NCI-H2081 treated with DMSO at 0.1 percent for 48 hours (cell line): ENCODE data around the gene EXOC2.
"Not testable (repeated sequence)": the region's sequence is repeated elsewhere in the genome, so short reads cannot be mapped to it uniquely, and the experiment has no call there.

Experiments used
- DNase-seq: peaks from one replicate; lab custom pipeline; 2025; lab: John Stamatoyannopoulos, UW

The EXOC2 gene

GRCh38 chr6:709471-710056 is 16.6 kb upstream of the EXOC2 start:
- DNase-seq, result no peak

DNA sequence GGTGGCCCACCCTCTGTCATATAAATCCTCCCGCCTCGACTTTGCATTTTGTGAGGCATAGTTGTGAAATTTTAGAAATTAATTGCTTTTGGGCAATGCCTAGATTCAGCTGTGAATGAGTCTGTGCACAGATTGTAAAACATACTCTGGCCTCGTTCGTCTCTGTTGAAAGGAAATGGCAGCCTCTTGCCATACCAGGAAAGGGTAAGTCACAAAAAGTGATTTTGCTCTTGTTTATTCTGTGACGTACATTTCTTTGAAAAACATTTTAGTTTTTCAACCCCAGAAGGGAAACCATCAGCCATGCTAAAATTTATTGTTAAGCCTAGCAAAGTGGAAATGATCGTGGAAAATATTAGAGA is 15.3 kb upstream of the EXOC2 start:
- DNase-seq, result no peak

GRCh38 chr6:707576-708236 is 14.8 kb upstream of the EXOC2 start:
- no peak for DNase-seq

DNA sequence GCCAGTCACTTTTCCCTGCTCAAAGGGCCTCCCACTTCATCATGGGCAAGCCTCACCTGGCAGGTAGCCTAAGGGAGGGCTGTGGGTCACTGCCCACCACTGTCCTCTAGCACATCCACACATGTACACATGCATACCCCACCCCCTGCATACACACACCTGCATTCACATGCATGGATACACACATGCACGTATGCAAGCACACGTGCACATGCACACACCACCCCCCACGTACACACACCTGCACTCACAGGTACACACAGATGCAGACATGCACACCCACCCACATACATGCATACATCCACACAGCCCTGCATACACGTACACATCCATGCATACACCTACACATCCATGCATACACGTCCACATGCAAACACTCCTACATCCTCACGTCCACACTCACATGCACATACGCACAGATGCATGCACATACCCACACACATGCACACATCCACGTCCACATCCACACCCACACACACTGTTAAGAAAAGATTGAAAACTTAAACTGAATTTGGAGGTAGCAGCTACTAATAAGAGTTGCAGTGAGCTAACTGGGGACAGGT is 14.0 kb upstream of the EXOC2 start:
- DNase-seq, result no peak

DNA sequence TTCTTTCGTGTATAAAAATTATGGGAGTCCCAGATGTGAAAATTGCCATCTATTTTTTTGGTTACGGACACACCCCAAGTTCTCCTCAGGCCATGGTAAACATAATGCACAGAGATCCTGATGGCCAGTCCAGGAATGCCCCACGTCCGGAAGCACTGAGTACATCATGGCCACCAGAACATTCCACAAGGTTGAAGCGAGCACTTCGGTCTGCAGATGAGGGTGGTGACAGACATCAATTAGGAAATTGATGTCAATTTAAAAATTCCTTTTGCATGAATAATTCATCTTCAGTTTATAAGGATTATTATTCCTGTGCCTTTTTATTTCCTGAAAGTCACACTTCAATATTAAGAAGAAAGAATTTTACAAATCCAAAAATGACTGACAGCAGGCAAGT is 13.2 kb upstream of the EXOC2 start:
- DNase-seq, result no peak

DNA sequence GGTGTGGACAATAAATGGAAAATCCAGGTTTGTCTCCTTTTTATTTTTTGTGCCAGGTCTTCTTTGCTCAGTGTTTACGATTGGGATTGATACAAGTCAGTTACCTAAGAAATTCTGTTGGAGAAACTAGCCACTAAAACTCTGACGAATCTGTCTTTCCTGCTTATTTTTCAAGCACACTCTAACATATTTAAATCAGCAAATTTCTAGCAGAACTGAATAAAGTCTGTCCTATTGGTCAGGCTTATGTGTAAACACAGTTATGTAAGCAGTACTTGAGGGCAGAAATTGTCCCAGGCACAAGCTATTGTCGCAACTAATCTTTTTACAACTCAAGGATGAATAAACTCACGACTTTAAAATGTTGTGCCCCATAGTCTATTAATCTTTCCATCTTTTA is 12.1 kb upstream of the EXOC2 start:
- DNase-seq, result peak; percentile 48

DNA sequence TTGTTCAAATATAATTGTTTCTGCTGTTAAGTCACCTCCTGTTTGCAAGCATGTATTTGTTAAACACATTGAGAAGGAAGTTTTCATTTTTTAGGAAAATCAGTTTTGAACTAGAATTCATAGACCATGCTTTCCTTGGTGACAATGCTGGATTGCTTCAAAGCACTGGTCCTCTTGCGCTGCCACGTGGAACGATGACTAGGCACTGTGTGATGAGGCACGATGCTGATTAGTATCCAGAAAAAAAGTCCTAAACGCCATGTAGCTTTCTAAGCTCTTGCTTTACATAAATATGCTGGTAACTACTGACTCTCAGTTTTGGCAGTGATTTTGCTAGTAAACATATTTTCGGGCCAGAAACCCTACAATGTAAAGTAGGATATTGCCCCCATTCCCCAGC is 11.1 kb upstream of the EXOC2 start:
- peak; percentile 32 for DNase-seq

- no peak for DNase-seq
Observed at GRCh38 chr6:703552-703951, 10.6 kb upstream of the EXOC2 start.

- DNase-seq, result no peak
Observed at GRCh38 chr6:701700-702479, 9.0 kb upstream of the EXOC2 start.

DNA sequence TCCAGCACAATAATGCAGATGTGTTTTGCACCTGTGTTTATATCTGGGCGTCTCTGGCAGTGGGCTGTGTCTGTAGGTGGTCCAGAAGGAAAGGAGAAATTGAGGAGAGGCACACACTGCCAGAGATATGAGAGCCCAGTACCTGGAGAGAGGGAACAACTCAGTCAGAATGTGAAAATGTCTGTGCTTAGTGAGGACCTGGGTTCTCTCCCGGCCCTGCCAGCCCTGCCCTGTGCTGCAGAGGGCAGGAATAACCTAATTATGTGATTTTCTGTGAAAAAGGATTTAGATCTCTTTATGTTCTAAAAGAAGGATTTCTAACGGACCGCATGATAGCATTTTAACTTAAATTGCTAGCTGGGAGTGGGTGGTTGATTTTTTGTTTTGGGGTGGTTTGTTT is 8.3 kb upstream of the EXOC2 start:
- DNase-seq, result no peak

- no peak for DNase-seq
Observed at GRCh38 chr6:700490-700889, 7.6 kb upstream of the EXOC2 start.

GRCh38 chr6:699319-699718 is 6.4 kb upstream of the EXOC2 start:
- no peak for DNase-seq

DNA sequence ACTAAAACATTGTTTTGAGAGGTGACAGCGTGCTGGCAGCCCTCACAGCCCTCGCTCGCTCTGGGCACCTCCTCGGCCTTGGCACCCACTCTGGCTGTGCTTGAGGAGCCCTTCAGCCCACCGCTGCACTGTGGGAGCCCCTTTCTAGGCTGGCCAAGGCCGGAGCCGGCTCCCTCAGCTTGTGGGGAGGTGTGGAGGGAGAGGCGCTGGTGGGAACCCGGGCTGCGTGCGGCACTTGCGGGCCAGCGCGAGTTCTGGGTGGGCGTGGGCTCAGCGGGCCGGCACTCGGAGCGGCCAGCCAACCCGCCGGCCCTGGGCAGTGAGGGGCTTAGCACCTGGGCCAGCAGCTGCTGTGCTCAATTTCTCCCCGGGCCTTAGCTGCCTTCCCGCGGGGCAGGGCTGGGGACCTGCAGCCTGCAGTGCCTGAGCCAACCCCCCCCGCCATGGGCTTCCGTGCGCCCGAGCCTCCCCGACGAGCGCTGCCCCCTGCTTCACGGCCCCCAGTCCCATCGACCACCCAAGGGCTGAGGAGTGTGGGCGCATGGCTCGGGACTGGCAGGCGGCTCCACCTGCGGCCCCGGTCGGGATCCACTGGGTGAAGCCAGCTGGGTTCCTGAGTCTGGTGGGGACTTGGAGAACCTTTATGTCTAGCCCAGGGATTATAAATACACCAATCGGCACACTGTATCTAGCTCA is 1.6 kb upstream of the EXOC2 start:
- DNase-seq, result not testable (repeated sequence)

DNA sequence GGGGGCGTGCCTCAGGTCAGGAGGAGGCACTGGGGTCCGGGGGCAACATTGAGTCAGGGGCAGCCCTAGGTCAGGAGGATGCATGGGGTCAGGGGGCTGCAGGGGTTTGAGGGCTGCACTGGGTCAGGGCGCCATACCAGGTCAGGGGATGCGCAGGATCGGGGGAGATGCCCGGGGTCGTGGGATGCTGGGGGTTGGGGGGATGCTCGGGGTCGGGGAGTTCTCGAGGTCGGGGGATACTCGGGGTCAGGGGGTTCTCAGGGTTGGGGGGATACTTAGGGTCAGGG is 727 bp upstream of the EXOC2 start:
- no peak for DNase-seq

DNA sequence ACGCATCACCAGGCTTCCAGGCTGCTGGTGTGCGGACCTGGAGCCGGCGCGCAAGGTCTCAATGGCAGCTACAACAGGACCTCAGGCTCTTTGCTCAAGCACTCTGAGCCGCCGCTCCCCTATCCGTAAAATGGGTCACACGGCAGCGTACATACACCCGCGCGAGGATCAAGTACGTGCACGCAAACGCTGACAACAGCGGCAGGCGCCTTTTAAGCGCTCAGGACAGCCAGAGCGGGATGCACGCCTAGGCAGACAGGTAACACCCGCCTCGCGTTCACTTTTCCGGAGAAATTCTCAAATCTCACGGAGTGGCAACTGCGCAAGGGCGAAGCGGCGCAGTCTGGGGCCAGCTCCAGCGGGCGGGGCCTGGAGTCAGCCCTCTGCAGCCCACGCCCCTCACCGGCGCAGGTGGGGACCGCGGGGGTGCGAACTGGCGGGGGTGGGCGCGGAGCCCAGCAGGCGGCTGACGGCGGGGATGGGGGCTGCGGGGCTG is 535 bp downstream of the EXOC2 start:
- DNase-seq, result no peak

- no peak for DNase-seq
Observed at GRCh38 chr6:689223-689622, 3.7 kb downstream of the EXOC2 start.

DNA sequence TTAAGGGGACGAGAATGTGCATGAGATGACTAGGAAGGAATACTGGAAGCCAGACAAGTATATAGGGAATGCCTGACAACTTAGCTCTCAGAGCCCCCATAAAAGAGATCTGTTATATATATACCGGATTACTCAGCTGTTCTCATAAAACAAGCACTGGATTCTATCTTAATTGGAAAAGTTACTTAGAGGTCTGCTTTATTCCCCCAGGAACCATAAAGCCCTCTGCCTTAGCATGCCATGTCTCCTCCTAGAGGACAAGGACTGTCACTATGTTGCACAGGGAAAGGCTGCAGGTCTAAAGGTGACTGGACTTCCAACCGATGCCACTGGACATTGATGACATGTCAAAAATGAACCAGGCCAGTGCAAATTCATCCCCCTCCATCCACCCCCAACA is 6.4 kb downstream of the EXOC2 start:
- DNase-seq, result no peak

DNA sequence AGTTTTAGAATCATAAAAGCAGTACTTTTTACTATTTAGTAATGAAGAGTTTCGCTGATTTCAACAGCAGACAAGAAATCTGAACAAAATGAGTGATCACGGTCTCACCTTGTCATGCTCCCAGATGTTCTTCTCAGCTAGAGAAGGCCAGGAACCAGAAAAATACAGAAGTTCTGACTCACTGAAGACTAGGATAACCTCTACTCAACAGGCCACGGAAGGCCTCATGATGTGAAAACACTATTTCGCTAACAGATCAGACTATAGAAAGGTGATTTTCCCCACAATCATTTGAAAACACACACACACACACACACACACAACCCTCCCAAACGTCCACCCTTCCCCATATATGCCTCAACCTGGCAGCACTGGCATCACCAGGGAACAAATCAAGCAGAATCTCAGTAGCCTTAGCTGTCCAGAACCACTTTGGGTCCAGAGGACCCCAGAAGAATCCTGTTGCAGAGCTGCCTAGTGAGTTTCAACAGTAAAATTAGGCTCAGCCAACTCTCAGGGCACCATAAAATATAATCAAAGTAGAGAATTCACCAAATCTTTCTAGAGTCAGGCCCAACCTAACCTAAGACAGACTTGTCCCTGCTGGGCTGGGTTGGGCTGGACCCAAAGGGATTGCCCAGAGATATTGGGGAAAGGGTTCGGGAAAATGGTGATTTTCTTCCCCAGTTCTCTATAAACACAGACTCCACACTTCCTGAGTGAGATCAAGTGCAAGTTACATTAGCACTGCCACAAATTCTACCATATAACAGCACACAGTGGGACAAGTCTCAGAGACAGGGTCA is 7.9 kb downstream of the EXOC2 start:
- no peak for DNase-seq

GRCh38 chr6:683742-684440 is 9.0 kb downstream of the EXOC2 start:
- DNase-seq, result peak; percentile 18

DNA sequence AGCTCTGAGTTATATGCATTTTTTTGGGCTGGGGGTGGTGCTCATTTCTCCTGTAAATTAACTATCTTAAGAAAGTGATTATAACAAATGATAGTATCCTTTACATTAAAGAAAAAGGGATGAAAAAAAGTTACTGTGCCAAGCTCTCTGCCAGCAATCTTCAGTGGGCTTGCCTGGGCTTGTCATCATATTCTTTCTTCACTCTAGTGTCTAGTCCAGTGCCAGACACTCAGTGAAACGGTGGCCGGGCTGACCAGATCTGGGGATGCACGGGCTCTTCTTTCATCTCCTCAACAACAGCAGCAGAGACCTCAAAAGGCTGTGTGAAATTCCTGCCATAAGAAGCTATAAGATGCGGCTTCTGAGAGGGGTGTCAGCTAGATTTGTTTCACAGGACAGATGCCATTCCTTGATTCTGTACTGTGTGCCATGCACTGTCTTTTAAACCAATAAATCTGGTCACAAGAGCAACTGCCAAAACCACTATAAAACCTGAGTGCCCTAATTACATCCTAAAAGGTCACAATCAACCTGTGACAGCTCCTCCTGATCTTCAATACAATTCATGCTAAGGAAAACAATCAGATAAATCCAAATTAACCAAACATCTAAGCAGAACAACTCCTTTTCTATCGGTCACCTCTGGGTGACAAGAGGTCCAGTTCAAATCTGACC is 12.1 kb downstream of the EXOC2 start:
- no peak for DNase-seq

DNA sequence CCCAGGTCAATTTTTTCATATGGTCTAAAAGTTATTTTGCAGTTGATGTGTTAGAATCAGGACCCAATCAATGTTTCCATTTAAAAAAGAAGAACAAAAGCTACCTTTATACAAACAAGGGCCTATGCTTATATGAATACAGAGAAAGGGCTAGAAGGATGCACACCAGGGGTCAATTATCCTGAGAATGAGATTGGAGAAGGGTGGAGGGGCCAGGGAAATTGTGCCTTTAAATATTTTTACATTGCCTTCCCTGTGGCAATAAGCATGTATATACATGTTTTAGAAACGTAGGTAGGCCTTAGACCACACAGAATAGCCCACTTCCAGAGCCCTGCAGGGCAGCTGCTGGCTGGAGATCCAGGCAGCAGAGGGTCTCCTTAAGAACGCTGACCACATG is 12.7 kb downstream of the EXOC2 start:
- DNase-seq, result no peak
